K562 (cell line): ENCODE measurements around the gene ADAM8. TPM values are rescaled to one million over a fixed set of nuclear protein-coding genes. Genes with fewer than 3 reads are reported as not detected.

Source experiments
- ASH1L ChIP-seq: fragments of 450-650 bp; IDR thresholded peaks from 2 replicates; pipeline ENCODE4 v1.6.1; 2018; ENCODE audit warnings: borderline replicate concordance, mild to moderate bottlenecking, low read depth; ENCODE audit not compliant: partially characterized antibody
- ATF7 ChIP-seq: fragments of 450-650 bp; IDR thresholded peaks from 2 replicates; pipeline ENCODE4 v1.7.1; 2014; ENCODE audit warnings: mild to moderate bottlenecking, moderate library complexity
- CAMTA2 ChIP-seq: fragments of 250-450 bp; sonication (Bioruptor Pico); conservative IDR thresholded peaks from 2 replicates; pipeline ENCODE4 v1.5.1; 2022
- EGR1 ChIP-seq: fragments of 450-650 bp; conservative IDR thresholded peaks from 2 replicates; pipeline ENCODE4 v1.6.1; 2017; ENCODE audit warnings: mild to moderate bottlenecking
- EP400 ChIP-seq: fragments of 450-650 bp; IDR thresholded peaks from 2 replicates; pipeline ENCODE4 v1.6.1; 2017; ENCODE audit warnings: antibody characterized with exemption, mild to moderate bottlenecking, moderate library complexity
- FOXK1 ChIP-seq: sonication (generic); formaldehyde crosslinking; IDR thresholded peaks from 2 replicates; pipeline ENCODE4 v1.8.0; 2022; ENCODE audit warnings: missing genetic modification reagents, mild to moderate bottlenecking, borderline replicate concordance
- GABPB2 ChIP-seq: fragments of 250-450 bp; sonication (Bioruptor Pico); conservative IDR thresholded peaks from 2 replicates; pipeline ENCODE4 v1.5.1; 2021; ENCODE audit warnings: mild to moderate bottlenecking
- NCOA1 ChIP-seq: fragments of 450-650 bp; IDR thresholded peaks from 2 replicates; pipeline ENCODE4 v1.6.1; 2016; ENCODE audit warnings: low read depth
- ZC3H4 ChIP-seq: sonication (generic); formaldehyde crosslinking; IDR thresholded peaks from 2 replicates; pipeline ENCODE4 v1.9.0; 2021; ENCODE audit warnings: missing genetic modification reagents, borderline replicate concordance
- ZNF12 ChIP-seq: sonication (generic); formaldehyde crosslinking; IDR thresholded peaks from 2 replicates; pipeline ENCODE4 v1.4.0; 2020; ENCODE audit warnings: mild to moderate bottlenecking, missing genetic modification reagents
- ZNF639 ChIP-seq, 2 experiments: fragments of 200-800 bp in 1 of 2; sonication (Bioruptor generic) in 1 of 2; sonication (generic) in 1 of 2; formaldehyde crosslinking in 1 of 2; IDR thresholded peaks in 1 of 2; conservative IDR thresholded peaks in 1 of 2; 2 replicates each; pipeline versions ENCODE4 v1.5.0 to v1.6.1; 2016 to 2020; ENCODE audit warnings: missing compliant biosample characterization in 1 of 2, missing genetic modification characterization in 1 of 2, missing genetic modification reagents in 1 of 2
- ZNF668 ChIP-seq: fragments of 250-450 bp; sonication (Bioruptor Pico); IDR thresholded peaks from 2 replicates; pipeline ENCODE4 v1.8.0; 2022; ENCODE audit warnings: mild to moderate bottlenecking, inconsistent platforms
- polyA plus RNA-seq, 8 experiments: library from polyadenylated mRNA; depleted of rRNA in 4 of 8; stranded (reverse) in 5 of 8; unstranded in 3 of 8; fragments of >200 nt; fragmentation: Nextera tagmentation in 2 of 8; fragmentation: Illumina TruSeq in 1 of 8; extraction: Ambion mirVana in 2 of 8; extraction: Trizol in 1 of 8; gene quantifications; 2 replicates each; pipeline versions ENCODE4 v1.2.1 to v1.2.3, GENCODE V29; 2011 to 2014; ENCODE audit warnings: inconsistent platforms in 1 of 8, missing spikeins in 1 of 8
- total RNA-seq, 7 experiments: library from RNA; depleted of rRNA in 6 of 7; stranded (reverse); fragments of >200 nt in 6 of 7; fragmentation: Illumina TruSeq in 2 of 7; extraction: Trizol in 2 of 7; gene quantifications; 2 replicates each; pipeline versions ENCODE4 v1.2.1 to v1.2.3, GENCODE V29; 2011 to 2021; ENCODE audit warnings: low replicate concordance in 1 of 7

ADAM8 gene
- total and polyA plus RNA-seq, 9 of the 15 experiments (the other 6 are each of a cell fraction or from before 2014, with no cell fraction given) = 0.07 to 7.0 (median 1.1) TPM

- no peak for TF ChIP-seq ASH1L
- no peak for TF ChIP-seq ZNF668 (CRISPR knock-in tag)
- no peak for TF ChIP-seq ZC3H4 (CRISPR knock-in tag)
- TF ChIP-seq EGR1 = peak; percentile 48
- no peak for TF ChIP-seq CAMTA2 (CRISPR knock-in tag)
- peak; percentile 73; the same call in 1 of the 2 replicates for TF ChIP-seq ATF7
- no peak for TF ChIP-seq GABPB2
- no peak for TF ChIP-seq EP400
- no peak for TF ChIP-seq NCOA1
- TF ChIP-seq ZNF639 (CRISPR knock-in tag; conservative IDR thresholded peaks at IDR 0.05 in 1 of 2, IDR thresholded peaks at IDR 0.05 in 1 of 2) = no peak; a peak in 1 of 4 replicates
- no peak for TF ChIP-seq FOXK1
- TF ChIP-seq ZNF12 (CRISPR knock-in tag) = no peak
These were observed 32.5 kb upstream of the ADAM8 start (continued) for GRCh38 chr10:133309100-133309719.
